SU-DHL-6 (cell line): Measurements from ENCODE around the gene MZT2B.
"Not testable (repeated sequence)": the region's sequence is repeated elsewhere in the genome, so short reads cannot be mapped to it uniquely, and the experiment has no call there.

Experiments used
- H2AFZ ChIP-seq: fragments of 200-600 bp; sonication (generic); 2 replicates; pipeline ENCODE4 v1.6.1; 2014; ENCODE audit warnings: low read depth, mild to moderate bottlenecking, moderate library complexity, mixed read lengths, antibody characterized with exemption, low read length; ENCODE audit not compliant: severe bottlenecking
- H3F3A ChIP-seq: fragments of 200-600 bp; shearing (Covaris generic); 2 replicates; pipeline ENCODE4 v1.6.0; 2016; ENCODE audit warnings: antibody characterized with exemption, mild to moderate bottlenecking; ENCODE audit not compliant: insufficient read depth
- H3K27ac ChIP-seq: fragments of 200-600 bp; sonication (generic); 2 replicates; pipeline ENCODE4 v1.5.1; 2016; ENCODE audit warnings: low read depth, mild to moderate bottlenecking, low read length, moderate library complexity, mixed read lengths
- H3K27me3 ChIP-seq: fragments of 200-600 bp; sonication (generic), shearing (Covaris generic); 2 replicates; pipeline ENCODE4 v1.6.0; 2014; ENCODE audit warnings: mild to moderate bottlenecking, low read length
- H3K36me3 ChIP-seq: fragments of 200-600 bp; sonication (generic); 2 replicates; pipeline ENCODE4 v1.6.1; 2014; ENCODE audit warnings: mild to moderate bottlenecking, low read length, mixed read lengths
- H3K4me2 ChIP-seq: fragments of 300-600, 200-600 bp; shearing (Covaris generic), sonication (generic); 2 replicates; pipeline ENCODE4 v1.6.0; 2014; ENCODE audit warnings: low read length, low read depth, mild to moderate bottlenecking; ENCODE audit not compliant: poor library complexity, severe bottlenecking
- H3K4me3 ChIP-seq: fragments of 200-600 bp; sonication (generic); 2 replicates; pipeline ENCODE4 v1.5.1; 2014; ENCODE audit warnings: antibody characterized with exemption, low read length, mild to moderate bottlenecking, mixed read lengths; ENCODE audit not compliant: insufficient read depth, poor library complexity, severe bottlenecking
- H3K79me2 ChIP-seq: fragments of 200-600 bp; sonication (generic); 2 replicates; pipeline ENCODE4 v1.6.1; 2014; ENCODE audit warnings: mild to moderate bottlenecking, low read length, moderate library complexity; ENCODE audit not compliant: insufficient read depth
- H3K9ac ChIP-seq: fragments of 200-600 bp; sonication (generic); 2 replicates; pipeline ENCODE4 v1.7.0; 2014; ENCODE audit warnings: mild to moderate bottlenecking, low read length
- H3K9me2 ChIP-seq: fragments of 200-600 bp; sonication (generic); replicated peaks from 2 replicates; pipeline ENCODE4 v1.6.1; 2014; ENCODE audit warnings: low read length; ENCODE audit not compliant: insufficient read depth
- H3K9me3 ChIP-seq: fragments of 200-600 bp; sonication (generic); 2 replicates; pipeline ENCODE4 v1.6.1; 2014; ENCODE audit warnings: low read length, mixed read lengths; ENCODE audit not compliant: insufficient read depth
- H4K20me1 ChIP-seq: fragments of 200-600 bp; sonication (generic); 2 replicates; pipeline ENCODE4 v1.6.1; 2014; ENCODE audit warnings: low read depth, mild to moderate bottlenecking, antibody characterized with exemption, low read length, moderate library complexity, mixed read lengths
- CTCF ChIP-seq: fragments of 200-600 bp; sonication (generic); IDR thresholded peaks from one replicate; pipeline ENCODE4 v1.5.1; 2017; ENCODE audit warnings: antibody characterized with exemption, mild to moderate bottlenecking, low read length, moderate library complexity; ENCODE audit not compliant: insufficient read depth, poor library complexity, severe bottlenecking
- EZH2phosphoT487 ChIP-seq: fragments of 200-600 bp; sonication (generic), shearing (Covaris generic); conservative IDR thresholded peaks from 2 replicates; pipeline ENCODE4 v1.6.1; 2018; ENCODE audit warnings: mild to moderate bottlenecking, antibody characterized with exemption, low read length, moderate library complexity, mixed read lengths

The MZT2B gene

GRCh38 chr2:130160131-130160530 lies 21.9 kb upstream of the MZT2B start:
- no peaks in the 10 kb centered on the region for H3K9me3 ChIP-seq
- H3K9ac ChIP-seq, result no peak overlapping the region
- no peak overlapping the region for H2AFZ ChIP-seq
- H4K20me1 ChIP-seq, result no peaks in the 10 kb centered on the region
- H3K36me3 ChIP-seq, result no peaks in the 10 kb centered on the region
- no peaks in the 10 kb centered on the region for H3K79me2 ChIP-seq
- H3K9me2 ChIP-seq, result no peaks in the 10 kb centered on the region
- TF ChIP-seq EZH2phosphoT487 (no peak), CTCF (no peak)
- no peaks in the 10 kb centered on the region for H3K27me3 ChIP-seq
- no peak overlapping the region for H3K27ac ChIP-seq
- no peaks in the 10 kb centered on the region; the same call in 1 of the 2 replicates for H3F3A ChIP-seq
- no peak overlapping the region for H3K4me3 ChIP-seq
- H3K4me2 ChIP-seq, result no peak overlapping the region

GRCh38 chr2:130160838-130161705 lies 21.0 kb upstream of the MZT2B start:
- not testable (repeated sequence) for H3K9me3 ChIP-seq, H3K9me2 ChIP-seq, H4K20me1 ChIP-seq, H3K9ac ChIP-seq, H3K27me3 ChIP-seq, H3K27ac ChIP-seq, H3K36me3 ChIP-seq, H3K4me3 ChIP-seq, H3K79me2 ChIP-seq, H2AFZ ChIP-seq, H3F3A ChIP-seq, H3K4me2 ChIP-seq

DNA sequence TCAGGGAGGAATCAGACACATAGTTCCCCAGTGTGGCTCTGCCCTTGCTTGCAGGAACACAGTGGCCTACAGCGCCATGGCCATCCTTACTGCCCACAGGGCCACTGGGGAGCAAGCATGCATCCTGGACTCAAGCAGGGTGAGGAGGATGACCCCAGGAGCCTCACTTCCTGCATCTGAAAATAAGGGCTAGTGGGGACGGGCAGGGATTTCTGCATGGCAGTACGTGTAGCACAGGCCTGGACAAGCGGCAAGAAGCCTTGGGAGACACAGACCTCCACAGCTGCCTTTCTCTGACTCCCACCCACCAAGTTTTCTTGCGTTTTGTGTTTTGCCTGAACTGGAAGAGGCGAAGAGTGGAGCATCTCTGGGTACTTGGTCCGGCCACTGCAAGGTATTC lies 19.6 kb upstream of the MZT2B start:
- H3F3A ChIP-seq, H4K20me1 ChIP-seq, H3K36me3 ChIP-seq, H2AFZ ChIP-seq, H3K27ac ChIP-seq, H3K79me2 ChIP-seq, H3K9me3 ChIP-seq, H3K9ac ChIP-seq, H3K27me3 ChIP-seq, H3K4me2 ChIP-seq, H3K9me2 ChIP-seq, H3K4me3 ChIP-seq: not testable (repeated sequence)

GRCh38 chr2:130162968-130163367 lies 19.1 kb upstream of the MZT2B start:
- H4K20me1 ChIP-seq, result no peaks in the 10 kb centered on the region
- no peak overlapping the region for H3K9ac ChIP-seq
- H3K4me2 ChIP-seq, result no peak overlapping the region
- TF ChIP-seq EZH2phosphoT487 (no peak), CTCF (no peak)
- no peaks in the 10 kb centered on the region for H3K79me2 ChIP-seq
- peaks cover 3% of the 10 kb centered on the region; the same call in 1 of the 2 replicates for H3K36me3 ChIP-seq
- H3K9me3 ChIP-seq, result no peaks in the 10 kb centered on the region
- no peaks in the 10 kb centered on the region for H3K27me3 ChIP-seq
- H3K9me2 ChIP-seq, result no peaks in the 10 kb centered on the region
- no peak overlapping the region for H3K27ac ChIP-seq
- no peak overlapping the region for H3K4me3 ChIP-seq
- H3F3A ChIP-seq, result no peaks in the 10 kb centered on the region
- H2AFZ ChIP-seq, result no peak overlapping the region
